Uterus (tissue), 2 donors: Measurements from ENCODE around the gene MAPK10.

ENCODE experiments used
- POLR2A ChIP-seq, 2 donors: fragments of 450-650 bp; IDR thresholded peaks; one replicate each; pipeline ENCODE4 v1.6.1; 2016; ENCODE audit warnings: antibody characterized with exemption in 2 of 2, mild to moderate bottlenecking in 1 of 2, moderate library complexity in 1 of 2
- TF ChIP-seq, protein P1 (sequence below), 4 experiments: fragments of 200-600 bp in 2 of 4; fragments of 450-650 bp in 2 of 4; sonication (generic) in 2 of 4; IDR thresholded peaks; one replicate each; pipeline ENCODE4 v1.5.1; 2016 to 2019; ENCODE audit warnings: antibody characterized with exemption in 4 of 4, mild to moderate bottlenecking in 2 of 4, moderate library complexity in 1 of 4

DNA sequence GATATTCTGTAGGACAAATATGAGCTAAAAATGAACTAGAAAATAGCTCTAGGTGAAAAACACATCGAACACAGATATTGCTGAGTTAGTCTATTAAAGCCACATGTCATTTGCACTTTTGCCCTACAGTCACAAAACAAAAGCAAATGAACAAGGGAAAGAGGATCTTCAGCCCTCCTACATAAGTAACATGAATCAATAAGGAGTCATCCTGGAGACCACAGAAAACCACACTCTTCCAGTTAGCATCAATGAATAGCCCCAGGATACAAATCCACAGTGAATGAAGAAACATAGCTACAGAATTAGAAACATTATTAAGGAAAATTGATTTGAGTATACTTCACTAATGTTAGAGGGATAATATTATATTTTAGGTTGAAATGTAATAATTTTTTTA is 311.4 kb downstream of the MAPK10 start:
- TF ChIP-seq, protein P1, sequence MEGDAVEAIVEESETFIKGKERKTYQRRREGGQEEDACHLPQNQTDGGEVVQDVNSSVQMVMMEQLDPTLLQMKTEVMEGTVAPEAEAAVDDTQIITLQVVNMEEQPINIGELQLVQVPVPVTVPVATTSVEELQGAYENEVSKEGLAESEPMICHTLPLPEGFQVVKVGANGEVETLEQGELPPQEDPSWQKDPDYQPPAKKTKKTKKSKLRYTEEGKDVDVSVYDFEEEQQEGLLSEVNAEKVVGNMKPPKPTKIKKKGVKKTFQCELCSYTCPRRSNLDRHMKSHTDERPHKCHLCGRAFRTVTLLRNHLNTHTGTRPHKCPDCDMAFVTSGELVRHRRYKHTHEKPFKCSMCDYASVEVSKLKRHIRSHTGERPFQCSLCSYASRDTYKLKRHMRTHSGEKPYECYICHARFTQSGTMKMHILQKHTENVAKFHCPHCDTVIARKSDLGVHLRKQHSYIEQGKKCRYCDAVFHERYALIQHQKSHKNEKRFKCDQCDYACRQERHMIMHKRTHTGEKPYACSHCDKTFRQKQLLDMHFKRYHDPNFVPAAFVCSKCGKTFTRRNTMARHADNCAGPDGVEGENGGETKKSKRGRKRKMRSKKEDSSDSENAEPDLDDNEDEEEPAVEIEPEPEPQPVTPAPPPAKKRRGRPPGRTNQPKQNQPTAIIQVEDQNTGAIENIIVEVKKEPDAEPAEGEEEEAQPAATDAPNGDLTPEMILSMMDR (IDR thresholded peaks at IDR 0.05) = no peak
- TF ChIP-seq POLR2A (IDR thresholded peaks at IDR 0.05) = no peak
